Measurements from ENCODE around the gene WDR5.

DNA sequence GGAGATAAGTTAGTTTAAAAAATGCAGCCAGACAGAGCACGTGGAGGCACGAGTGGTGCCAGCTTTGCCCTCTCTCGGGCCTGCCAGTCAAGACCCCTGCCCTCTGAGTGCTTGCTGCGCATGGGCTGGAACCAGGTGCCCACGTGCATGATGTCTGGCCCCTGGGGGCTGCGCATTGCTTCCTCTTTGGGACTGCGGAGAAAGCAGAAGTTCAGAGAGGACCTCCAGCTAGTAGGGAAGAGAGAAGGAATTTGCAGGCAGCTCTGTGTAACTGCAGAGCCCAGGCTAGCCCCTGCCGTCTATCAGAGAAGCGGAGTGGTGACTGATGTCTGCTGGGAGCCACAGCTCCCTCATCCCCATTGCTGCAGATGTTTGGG, 38.2 kb downstream of the WDR5 start:
- TF ChIP-seq POLR2AphosphoS5 (IDR thresholded peaks at IDR 0.05; ENCODE audit: low read depth) (no peak), EZH2 (IDR thresholded peaks at IDR 0.05; ENCODE audit: low read depth, unreplicated experiment) (no peak), CREB1 (CRISPR knock-in tag; IDR thresholded peaks at IDR 0.05; ENCODE audit: low read depth) (no peak), EZH2phosphoT487 (IDR thresholded peaks at IDR 0.05; ENCODE audit: unreplicated experiment) (no peak)
- TF ChIP-seq, protein P1, sequence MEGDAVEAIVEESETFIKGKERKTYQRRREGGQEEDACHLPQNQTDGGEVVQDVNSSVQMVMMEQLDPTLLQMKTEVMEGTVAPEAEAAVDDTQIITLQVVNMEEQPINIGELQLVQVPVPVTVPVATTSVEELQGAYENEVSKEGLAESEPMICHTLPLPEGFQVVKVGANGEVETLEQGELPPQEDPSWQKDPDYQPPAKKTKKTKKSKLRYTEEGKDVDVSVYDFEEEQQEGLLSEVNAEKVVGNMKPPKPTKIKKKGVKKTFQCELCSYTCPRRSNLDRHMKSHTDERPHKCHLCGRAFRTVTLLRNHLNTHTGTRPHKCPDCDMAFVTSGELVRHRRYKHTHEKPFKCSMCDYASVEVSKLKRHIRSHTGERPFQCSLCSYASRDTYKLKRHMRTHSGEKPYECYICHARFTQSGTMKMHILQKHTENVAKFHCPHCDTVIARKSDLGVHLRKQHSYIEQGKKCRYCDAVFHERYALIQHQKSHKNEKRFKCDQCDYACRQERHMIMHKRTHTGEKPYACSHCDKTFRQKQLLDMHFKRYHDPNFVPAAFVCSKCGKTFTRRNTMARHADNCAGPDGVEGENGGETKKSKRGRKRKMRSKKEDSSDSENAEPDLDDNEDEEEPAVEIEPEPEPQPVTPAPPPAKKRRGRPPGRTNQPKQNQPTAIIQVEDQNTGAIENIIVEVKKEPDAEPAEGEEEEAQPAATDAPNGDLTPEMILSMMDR (conservative IDR thresholded peaks at IDR 0.05; ENCODE audit: low read depth in 2 of 2): no peak
